ENCODE results near the gene CCNE1. TPM values are rescaled to one million over a fixed set of nuclear protein-coding genes. Genes with fewer than 3 reads are reported as not detected.

The CCNE1 gene
- total and polyA plus RNA-seq, 2 of the 13 experiments (the other 11 are each of a cell fraction or from before 2014, with no cell fraction given) = 16.0 to 50.6 TPM

DNA sequence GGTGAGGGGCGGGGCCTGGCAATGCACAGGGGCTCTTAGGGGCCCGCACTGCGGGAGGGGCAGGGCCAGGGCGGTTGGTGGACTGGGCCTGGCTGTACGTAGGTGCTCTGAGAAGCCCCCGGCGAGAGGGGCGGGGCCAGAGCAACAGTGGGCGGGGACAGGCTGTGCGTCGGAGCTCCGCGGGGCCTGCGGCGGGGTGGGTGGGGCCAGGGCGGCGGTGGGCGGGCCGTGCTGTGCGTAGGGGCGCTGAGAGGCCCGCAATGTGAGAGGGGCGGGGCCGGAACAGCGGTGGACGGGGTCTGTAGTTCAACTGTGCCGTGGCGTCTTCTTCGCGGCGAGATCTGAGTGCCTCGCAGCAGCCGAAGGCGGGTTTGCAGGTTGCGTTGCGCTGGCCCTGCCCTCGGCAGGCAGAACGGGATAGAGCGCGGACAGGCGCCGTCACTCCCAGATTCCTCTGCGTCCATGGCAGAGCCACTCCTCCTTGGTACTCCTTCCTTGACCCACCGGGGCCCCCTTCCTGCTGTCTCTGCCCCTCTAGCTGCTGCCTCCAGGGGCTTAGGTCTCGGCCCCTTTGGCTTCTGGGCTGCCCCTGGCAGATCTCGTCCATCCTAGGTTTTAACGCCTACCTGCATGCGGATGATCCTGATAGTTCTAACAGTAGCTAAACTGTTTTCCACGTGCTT lies 33.2 kb downstream of the CCNE1 start (continued):
- TF ChIP-seq, protein P1, sequence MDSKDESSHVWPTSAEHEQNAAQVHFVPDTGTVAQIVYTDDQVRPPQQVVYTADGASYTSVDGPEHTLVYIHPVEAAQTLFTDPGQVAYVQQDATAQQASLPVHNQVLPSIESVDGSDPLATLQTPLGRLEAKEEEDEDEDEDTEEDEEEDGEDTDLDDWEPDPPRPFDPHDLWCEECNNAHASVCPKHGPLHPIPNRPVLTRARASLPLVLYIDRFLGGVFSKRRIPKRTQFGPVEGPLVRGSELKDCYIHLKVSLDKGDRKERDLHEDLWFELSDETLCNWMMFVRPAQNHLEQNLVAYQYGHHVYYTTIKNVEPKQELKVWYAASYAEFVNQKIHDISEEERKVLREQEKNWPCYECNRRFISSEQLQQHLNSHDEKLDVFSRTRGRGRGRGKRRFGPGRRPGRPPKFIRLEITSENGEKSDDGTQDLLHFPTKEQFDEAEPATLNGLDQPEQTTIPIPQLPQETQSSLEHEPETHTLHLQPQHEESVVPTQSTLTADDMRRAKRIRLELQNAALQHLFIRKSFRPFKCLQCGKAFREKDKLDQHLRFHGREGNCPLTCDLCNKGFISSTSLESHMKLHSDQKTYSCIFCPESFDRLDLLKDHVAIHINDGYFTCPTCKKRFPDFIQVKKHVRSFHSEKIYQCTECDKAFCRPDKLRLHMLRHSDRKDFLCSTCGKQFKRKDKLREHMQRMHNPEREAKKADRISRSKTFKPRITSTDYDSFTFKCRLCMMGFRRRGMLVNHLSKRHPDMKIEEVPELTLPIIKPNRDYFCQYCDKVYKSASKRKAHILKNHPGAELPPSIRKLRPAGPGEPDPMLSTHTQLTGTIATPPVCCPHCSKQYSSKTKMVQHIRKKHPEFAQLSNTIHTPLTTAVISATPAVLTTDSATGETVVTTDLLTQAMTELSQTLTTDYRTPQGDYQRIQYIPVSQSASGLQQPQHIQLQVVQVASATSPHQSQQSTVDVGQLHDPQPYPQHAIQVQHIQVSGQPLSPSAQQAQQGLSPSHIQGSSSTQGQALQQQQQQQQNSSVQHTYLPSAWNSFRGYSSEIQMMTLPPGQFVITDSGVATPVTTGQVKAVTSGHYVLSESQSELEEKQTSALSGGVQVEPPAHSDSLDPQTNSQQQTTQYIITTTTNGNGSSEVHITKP (CRISPR knock-in tag; IDR thresholded peaks at IDR 0.05; ENCODE audit: low read depth) = no peak
- TF ChIP-seq CCAR2 (optimal IDR thresholded peaks at IDR 0.05; ENCODE audit: low read depth, low read length) = no peak
- TF ChIP-seq ZFP41 (CRISPR knock-in tag; IDR thresholded peaks at IDR 0.05; ENCODE audit: borderline replicate concordance) = peak; percentile 57; the same call in 1 of the 2 replicates
- TF ChIP-seq ZNF33B (CRISPR knock-in tag; IDR thresholded peaks at IDR 0.05) = no peak
- no peak for TF ChIP-seq MIER2 (CRISPR knock-in tag; IDR thresholded peaks at IDR 0.05)
- TF ChIP-seq SSRP1 (CRISPR knock-in tag; IDR thresholded peaks at IDR 0.05) = no peak
- peak; percentile 32; the same call in 1 of the 2 replicates for TF ChIP-seq ELF1 (CRISPR knock-in tag; IDR thresholded peaks at IDR 0.05)

DNA sequence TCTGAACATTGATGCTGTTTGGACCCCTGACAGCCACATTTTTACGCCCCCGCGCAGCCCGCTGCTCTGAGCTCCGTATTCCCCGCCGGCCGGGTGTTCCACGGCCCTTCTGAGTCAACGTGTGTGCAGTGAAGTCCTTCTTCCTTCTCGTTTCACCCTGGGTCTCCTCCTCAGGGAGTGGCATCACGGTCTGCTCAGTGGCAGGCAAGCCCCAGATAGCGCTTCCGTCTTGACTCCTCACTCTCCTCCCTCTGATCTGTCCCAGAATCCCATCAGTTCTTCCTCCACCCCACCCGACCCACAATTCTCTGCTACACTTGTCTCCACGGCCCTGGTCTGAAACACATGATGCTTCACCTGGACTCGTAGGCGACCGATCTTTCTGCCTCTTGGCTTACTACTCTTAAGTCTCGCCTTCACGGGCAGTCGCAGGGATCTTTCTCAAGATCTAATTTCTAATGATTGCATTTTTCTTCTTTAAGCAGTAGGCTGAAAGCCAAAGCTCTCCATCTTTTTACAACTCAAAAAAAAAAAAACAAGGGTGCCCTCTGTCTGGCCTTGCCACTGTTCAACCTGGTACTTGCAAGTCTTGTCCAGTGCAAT lies 33.9 kb downstream of the CCNE1 start:
- no peaks in the 10 kb centered on the region for H3K27me3 ChIP-seq (ENCODE audit: control insufficient read depth in 1 of 2, insufficient read depth in 2 of 2, low read length in 2 of 2)
- H3K4me2 ChIP-seq (ENCODE audit: low read depth, low read length) = peak overlapping the region; percentile 97
- H4K20me1 ChIP-seq (ENCODE audit: insufficient read depth, low read length) = no peaks in the 10 kb centered on the region
- in situ Hi-C loops (cut with HindIII; ENCODE audit: extremely low pct_ligation_motif_present, low pct_unique_long_range_greater_than_20kb) = no loop called here
- DNase-seq (ENCODE audit: low spot score) = no peak
- WGBS (ENCODE audit: low lambda C conversion rate) = 3% methylated on average over 22 of the region's 22 CpGs
- BruUV-seq (replicated peaks) = no TSS peak
- intact Hi-C loops (cut with micrococcal nuclease; ENCODE audit: unreplicated experiment) = loop anchor here (2.0 kb wide), 1 partner anchor 35 kb away; the partner anchor contains the start of gene CCNE1
- H2AFZ ChIP-seq (ENCODE audit: low read length) = peak overlapping the region; percentile 77
- no peak for ATAC-seq
- FAIRE-seq = no peak
- peaks cover 71% of the 10 kb centered on the region for H3K4me1 ChIP-seq (ENCODE audit: insufficient read depth, low read length)
- peak overlapping the region; percentile 59 for H3K27ac ChIP-seq (ENCODE audit: extremely low read length, insufficient read depth, low read length)
- no peaks in the 10 kb centered on the region for H3K9me3 ChIP-seq (ENCODE audit: low read length)
- peak overlapping the region; percentile 55 to 72 (median 57) for H3K4me3 ChIP-seq (replicated peaks in 1 of 3; ENCODE audit: insufficient read depth in 1 of 3, low read depth in 2 of 3, low read length in 3 of 3)
- no peaks in the 10 kb centered on the region for H3K79me2 ChIP-seq (ENCODE audit: insufficient read depth, low read length)
- POLR2A ChIA-PET = interaction anchor here (0.9 to 1.8 kb wide), 5 partner anchors 10 to 131 kb away, joined by 3 to 5 read pairs (median 4); partner anchors contain the start of gene C19orf12
- CTCF ChIA-PET (ENCODE audit: low intra/inter-chr PET ratio, low total read pairs) = no interaction called here
- H3K9ac ChIP-seq (ENCODE audit: insufficient read depth, low read depth, low read length) = peak overlapping the region; percentile 59
- H3K36me3 ChIP-seq (replicated peaks in 1 of 2; ENCODE audit: control insufficient read depth in 1 of 2, insufficient read depth in 2 of 2, low read length in 2 of 2) = no peaks in the 10 kb centered on the region
- TF ChIP-seq SP2 (CRISPR knock-in tag; IDR thresholded peaks at IDR 0.05) (no peak), KLF6 (CRISPR knock-in tag; IDR thresholded peaks at IDR 0.05) (0 out of 2 replicates have a peak, but pooled peaks have one; percentile 17), ZNF775 (CRISPR knock-in tag; IDR thresholded peaks at IDR 0.05; ENCODE audit: borderline replicate concordance) (0 out of 2 replicates have a peak, but pooled peaks have one; percentile 31), SP140L (CRISPR knock-in tag; IDR thresholded peaks at IDR 0.05; ENCODE audit: borderline replicate concordance) (no peak), ZBTB7B (CRISPR knock-in tag; IDR thresholded peaks at IDR 0.05) (no peak), FOXA1 (IDR thresholded peaks at IDR 0.05) (no peak), FOXA1 (CRISPR knock-in tag; IDR thresholded peaks at IDR 0.05) (no peak), FOXK2 (IDR thresholded peaks at IDR 0.05) (no peak), ZNF772 (CRISPR knock-in tag; IDR thresholded peaks at IDR 0.05) (peak; percentile 18; the same call in 1 of the 2 replicates), ZBTB7A (CRISPR knock-in tag; IDR thresholded peaks at IDR 0.05) (peak; percentile 6; the same call in 1 of the 2 replicates), SAFB2 (CRISPR knock-in tag; IDR thresholded peaks at IDR 0.05; ENCODE audit: borderline replicate concordance, low read depth) (no peak)
